ENCODE results near the gene RUNX1. TPM values are rescaled to one million over a fixed set of nuclear protein-coding genes. Genes with fewer than 3 reads are reported as not detected.

The RUNX1 gene
- total RNA-seq, 4 donors from 2014 or later, result 16.2 to 34.6 (median 26.4) TPM

- no peak for TF ChIP-seq CTCF (IDR thresholded peaks at IDR 0.05; ENCODE audit: low read depth)
Observed at GRCh38 chr21:35038772-35039319, 10.3 kb downstream of the RUNX1 start.

- TF ChIP-seq CTCF (IDR thresholded peaks at IDR 0.05; ENCODE audit: low read depth), result no peak
Observed at GRCh38 chr21:35037384-35037765, 11.7 kb downstream of the RUNX1 start.

GRCh38 chr21:35036465-35037383 is 12.4 kb downstream of the RUNX1 start:
- no peak for TF ChIP-seq CTCF (IDR thresholded peaks at IDR 0.05; ENCODE audit: low read depth)

GRCh38 chr21:35035581-35035980 is 13.5 kb downstream of the RUNX1 start:
- no peak for TF ChIP-seq CTCF (IDR thresholded peaks at IDR 0.05; ENCODE audit: low read depth)

- no peak for TF ChIP-seq CTCF (IDR thresholded peaks at IDR 0.05; ENCODE audit: low read depth)
Observed at GRCh38 chr21:35035116-35035515, 14.0 kb downstream of the RUNX1 start.

GRCh38 chr21:35034203-35034926 is 14.7 kb downstream of the RUNX1 start:
- no peak for TF ChIP-seq CTCF (IDR thresholded peaks at IDR 0.05; ENCODE audit: low read depth)

All from subcutaneous adipose tissue (tissue), 4 donors.